OCI-LY1 (cell line): ENCODE data around the gene OPRM1.

Experiments used
- H2AFZ ChIP-seq: fragments of 200-600 bp; sonication (generic), shearing (Covaris generic); 2 replicates; pipeline ENCODE4 v1.6.0; 2014; ENCODE audit warnings: antibody characterized with exemption, mild to moderate bottlenecking, low read length
- H3F3A ChIP-seq: fragments of 200-600 bp; sonication (generic), shearing (Covaris generic); 2 replicates; pipeline ENCODE4 v1.6.0; 2014; ENCODE audit warnings: mild to moderate bottlenecking, antibody characterized with exemption, low read length, moderate library complexity; ENCODE audit not compliant: insufficient read depth
- H3K27ac ChIP-seq: fragments of 200-600 bp; sonication (generic); 2 replicates; pipeline ENCODE4 v1.5.1; 2014; ENCODE audit warnings: low read length, mixed run types, mild to moderate bottlenecking, low read depth; ENCODE audit not compliant: poor library complexity, severe bottlenecking
- H3K27me3 ChIP-seq: fragments of 200-600 bp; sonication (generic); 2 replicates; pipeline ENCODE4 v1.6.0; 2014; ENCODE audit warnings: antibody characterized with exemption, mild to moderate bottlenecking, low read length, moderate library complexity; ENCODE audit not compliant: insufficient read depth
- H3K36me3 ChIP-seq: fragments of 200-600 bp; sonication (generic); 2 replicates; pipeline ENCODE4 v1.6.1; 2014; ENCODE audit warnings: mild to moderate bottlenecking, antibody characterized with exemption, low read length, moderate library complexity, mixed read lengths; ENCODE audit not compliant: insufficient read depth
- H3K4me1 ChIP-seq: fragments of 200-600 bp; sonication (generic); 2 replicates; pipeline ENCODE4 v1.5.1; 2014; ENCODE audit warnings: mild to moderate bottlenecking, low read length, moderate library complexity; ENCODE audit not compliant: insufficient read depth, severe bottlenecking
- H3K4me2 ChIP-seq: fragments of 200-600 bp; sonication (generic), shearing (Covaris generic); 2 replicates; pipeline ENCODE4 v1.6.1; 2014; ENCODE audit warnings: low read length
- H3K4me3 ChIP-seq: fragments of 200-600 bp; sonication (generic); 2 replicates; pipeline ENCODE4 v1.5.1; 2014; ENCODE audit warnings: low read length, low read depth, mild to moderate bottlenecking, mixed read lengths; ENCODE audit not compliant: poor library complexity, severe bottlenecking
- H3K79me2 ChIP-seq: fragments of 200-600 bp; shearing (Covaris generic); 2 replicates; pipeline ENCODE4 v1.6.1; 2016; ENCODE audit warnings: mixed run types, low read length, mixed read lengths; ENCODE audit not compliant: insufficient read depth
- H3K9ac ChIP-seq: fragments of 200-600 bp; sonication (generic), shearing (Covaris generic); 2 replicates; pipeline ENCODE4 v1.6.1; 2014; ENCODE audit warnings: mild to moderate bottlenecking, low read length, mixed read lengths
- H3K9me2 ChIP-seq: fragments of 200-600 bp; sonication (generic), shearing (Covaris generic); 2 replicates; pipeline ENCODE4 v1.6.1; 2014; ENCODE audit warnings: low read depth, mild to moderate bottlenecking, low read length, mixed read lengths
- H3K9me3 ChIP-seq: fragments of 200-600 bp; shearing (Covaris generic); 2 replicates; pipeline ENCODE4 v1.6.1; 2014; ENCODE audit warnings: low read length, mixed read lengths
- H4K20me1 ChIP-seq: fragments of 200-600 bp; sonication (generic), shearing (Covaris generic); 2 replicates; pipeline ENCODE4 v1.6.0; 2016; ENCODE audit warnings: mild to moderate bottlenecking, low read length; ENCODE audit not compliant: insufficient read depth
- CTCF ChIP-seq: fragments of 200-600 bp; sonication (generic), shearing (Covaris generic); IDR thresholded peaks from 2 replicates; pipeline ENCODE4 v1.5.1; 2017; ENCODE audit warnings: mild to moderate bottlenecking, antibody characterized with exemption, low read length, moderate library complexity, mixed read lengths
- EZH2 ChIP-seq: fragments of 200-600 bp; sonication (generic), shearing (Covaris generic); IDR thresholded peaks from 2 replicates; pipeline ENCODE4 v1.8.0; 2017; ENCODE audit warnings: borderline replicate concordance, mixed run types, mild to moderate bottlenecking, antibody characterized with exemption, low read length, moderate library complexity, mixed read lengths

Gene OPRM1

GRCh38 chr6:154226461-154226860 is 187.4 kb downstream of the OPRM1 start:
- Histone ChIP-seq H3K79me2 (no peaks in the 10 kb centered on the region), H3K27ac (no peak overlapping the region), H3K36me3 (no peaks in the 10 kb centered on the region), H3K4me3 (no peak overlapping the region), H3K27me3 (no peaks in the 10 kb centered on the region), H4K20me1 (no peaks in the 10 kb centered on the region), H3K9me3 (no peaks in the 10 kb centered on the region), H3K4me1 (no peaks in the 10 kb centered on the region), H2AFZ (no peak overlapping the region), H3K9me2 (no peaks in the 10 kb centered on the region), H3K4me2 (no peak overlapping the region), H3K9ac (no peak overlapping the region), H3F3A (no peaks in the 10 kb centered on the region)
- no peak for TF ChIP-seq CTCF

GRCh38 chr6:154227862-154228520 is 189.0 kb downstream of the OPRM1 start:
- Histone ChIP-seq H3K36me3 (no peaks in the 10 kb centered on the region), H3K4me1 (no peaks in the 10 kb centered on the region), H3K9me3 (no peaks in the 10 kb centered on the region), H3K4me3 (no peak overlapping the region), H3K9ac (no peak overlapping the region), H3K27me3 (no peaks in the 10 kb centered on the region), H3K27ac (no peak overlapping the region), H2AFZ (no peak overlapping the region), H3K9me2 (no peaks in the 10 kb centered on the region), H4K20me1 (no peaks in the 10 kb centered on the region), H3F3A (no peaks in the 10 kb centered on the region), H3K4me2 (no peak overlapping the region), H3K79me2 (no peaks in the 10 kb centered on the region)
- TF ChIP-seq EZH2, result no peak
- no peak for TF ChIP-seq CTCF

GRCh38 chr6:154228521-154228905 is 189.5 kb downstream of the OPRM1 start:
- H3K4me1 ChIP-seq, result no peaks in the 10 kb centered on the region
- no peak overlapping the region for H2AFZ ChIP-seq
- H3K9me2 ChIP-seq, result no peaks in the 10 kb centered on the region
- no peak overlapping the region for H3K4me2 ChIP-seq
- H3F3A ChIP-seq, result no peaks in the 10 kb centered on the region
- no peak overlapping the region for H3K27ac ChIP-seq
- no peaks in the 10 kb centered on the region for H3K9me3 ChIP-seq
- no peaks in the 10 kb centered on the region for H3K79me2 ChIP-seq
- no peak for TF ChIP-seq CTCF
- TF ChIP-seq EZH2, result no peak
- H3K27me3 ChIP-seq, result no peaks in the 10 kb centered on the region
- H3K4me3 ChIP-seq, result no peak overlapping the region
- H4K20me1 ChIP-seq, result no peaks in the 10 kb centered on the region
- no peak overlapping the region for H3K9ac ChIP-seq
- H3K36me3 ChIP-seq, result no peaks in the 10 kb centered on the region
